H54 (cell line): Measurements from ENCODE around the gene IFNB1.

Experiments
- DNase-seq: peaks from one replicate; pipeline ENCODE4 v3.0.0; 2011; ENCODE audit warnings: low spot score, mixed read lengths; ENCODE audit not compliant: insufficient read length
- FAIRE-seq: peaks from 3 replicates; lab custom pipeline; 2011; peaks lifted over from hg19 to GRCh38; lab: Jason Lieb, UNC
- POLR2A ChIP-seq: IDR thresholded peaks from 2 replicates; pipeline ENCODE4 v1.6.1; 2011; ENCODE audit warnings: low read depth, mild to moderate bottlenecking, low read length

IFNB1 gene

DNA sequence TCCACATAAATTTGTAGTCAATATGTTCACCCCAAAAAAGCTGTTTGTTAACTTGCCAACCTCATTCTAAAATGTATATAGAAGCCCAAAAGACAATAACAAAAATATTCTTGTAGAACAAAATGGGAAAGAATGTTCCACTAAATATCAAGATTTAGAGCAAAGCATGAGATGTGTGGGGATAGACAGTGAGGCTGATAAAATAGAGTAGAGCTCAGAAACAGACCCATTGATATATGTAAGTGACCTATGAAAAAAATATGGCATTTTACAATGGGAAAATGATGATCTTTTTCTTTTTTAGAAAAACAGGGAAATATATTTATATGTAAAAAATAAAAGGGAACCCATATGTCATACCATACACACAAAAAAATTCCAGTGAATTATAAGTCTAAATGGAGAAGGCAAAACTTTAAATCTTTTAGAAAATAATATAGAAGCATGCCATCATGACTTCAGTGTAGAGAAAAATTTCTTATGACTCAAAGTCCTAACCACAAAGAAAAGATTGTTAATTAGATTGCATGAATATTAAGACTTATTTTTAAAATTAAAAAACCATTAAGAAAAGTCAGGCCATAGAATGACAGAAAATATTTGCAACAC, 6.6 kb upstream of the IFNB1 start:
- DNase-seq = no peak
- TF ChIP-seq POLR2A = no peak
- no peak for FAIRE-seq

- FAIRE-seq (no peak), DNase-seq (no peak)
- TF ChIP-seq POLR2A = no peak
Observed at GRCh38 chr9:21082671-21083070, 4.9 kb upstream of the IFNB1 start.

GRCh38 chr9:21081999-21082398, 4.3 kb upstream of the IFNB1 start:
- DNase-seq = no peak
- FAIRE-seq = no peak
- TF ChIP-seq POLR2A = no peak

DNA sequence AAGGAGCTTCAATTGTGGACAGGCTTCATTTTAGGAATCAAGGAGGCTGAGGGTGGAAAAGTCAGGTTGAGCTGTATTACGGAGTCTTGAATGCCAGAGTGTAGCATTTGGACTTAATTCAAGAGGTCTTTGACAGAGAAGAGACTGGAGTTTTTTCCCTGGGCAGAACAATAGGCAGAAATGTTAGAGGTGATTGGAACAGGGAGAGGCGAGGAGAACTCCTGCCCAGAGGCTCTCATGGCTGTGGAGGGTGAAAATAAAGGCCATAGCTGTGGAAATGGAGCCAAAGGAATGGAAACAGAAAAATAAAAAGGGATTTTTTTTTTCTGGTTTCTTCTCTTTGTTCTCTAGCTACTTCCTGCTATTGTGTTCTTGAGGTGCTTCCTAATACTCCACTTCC, 3.7 kb upstream of the IFNB1 start:
- no peak for TF ChIP-seq POLR2A
- FAIRE-seq = no peak
- DNase-seq = no peak

DNA sequence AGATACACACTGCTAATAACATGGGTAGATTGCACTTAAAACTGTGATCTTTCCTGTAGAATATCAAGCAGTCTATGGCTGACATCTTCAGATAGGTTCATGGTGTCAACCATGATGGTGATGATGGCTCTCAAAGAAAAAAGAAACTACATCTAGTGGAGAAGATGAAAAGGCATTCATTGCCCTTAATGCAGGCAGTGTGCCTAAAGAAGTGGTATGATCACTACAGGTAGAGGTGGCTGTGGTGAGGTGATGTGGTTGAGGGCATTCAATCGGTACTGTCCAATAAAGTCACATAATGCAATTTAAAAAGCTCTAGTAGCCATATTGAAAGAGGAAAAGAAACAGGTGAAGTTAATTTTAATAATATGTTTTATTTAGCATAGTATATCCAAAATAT, 3.1 kb upstream of the IFNB1 start:
- DNase-seq = no peak
- TF ChIP-seq POLR2A = no peak
- no peak for FAIRE-seq

DNA sequence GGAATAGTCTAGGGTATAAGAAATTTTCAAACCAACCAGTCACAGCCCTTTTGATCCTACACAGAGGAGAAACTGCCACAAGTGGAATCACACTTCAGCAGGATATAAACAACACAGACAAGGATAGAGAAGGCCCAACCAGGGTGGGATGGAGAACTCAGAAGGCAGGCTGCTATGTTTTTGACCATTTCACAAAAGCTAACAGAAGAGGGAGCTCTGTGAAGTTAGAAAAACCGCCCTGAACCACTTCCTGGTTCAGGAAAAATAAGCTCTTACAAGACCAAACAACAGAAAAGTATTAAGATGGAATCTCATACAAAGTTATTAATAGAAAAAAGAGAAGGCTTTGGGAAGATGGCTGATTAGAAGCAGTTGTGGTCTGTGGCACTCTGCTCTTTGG, 960 bp upstream of the IFNB1 start:
- TF ChIP-seq POLR2A = no peak
- DNase-seq (no peak), FAIRE-seq (no peak)

DNA sequence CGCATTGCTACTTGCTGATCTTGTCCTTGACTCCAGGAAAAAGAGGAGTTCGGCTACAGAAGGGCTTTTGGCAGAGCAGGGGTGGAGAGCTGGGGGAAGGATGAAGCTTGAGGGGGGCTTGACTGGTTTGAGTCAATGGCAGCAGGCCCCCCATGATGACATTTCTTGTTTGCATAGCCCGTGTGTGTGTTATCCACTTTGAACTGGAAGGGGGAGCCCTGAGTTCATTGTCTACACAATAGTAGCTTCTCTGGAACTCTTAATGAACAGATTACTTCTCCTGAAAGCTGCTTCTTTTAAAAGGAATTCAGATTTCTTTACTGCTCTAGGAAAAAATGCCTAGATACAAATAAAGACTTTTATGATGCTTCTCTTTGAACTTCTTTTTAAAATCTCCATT, 2.3 kb downstream of the IFNB1 start:
- DNase-seq (no peak), FAIRE-seq (no peak)
- no peak for TF ChIP-seq POLR2A

- FAIRE-seq (peak; percentile 75), DNase-seq (no peak)
- TF ChIP-seq POLR2A = no peak
Observed at GRCh38 chr9:21070906-21071305, 6.8 kb downstream of the IFNB1 start.

DNA sequence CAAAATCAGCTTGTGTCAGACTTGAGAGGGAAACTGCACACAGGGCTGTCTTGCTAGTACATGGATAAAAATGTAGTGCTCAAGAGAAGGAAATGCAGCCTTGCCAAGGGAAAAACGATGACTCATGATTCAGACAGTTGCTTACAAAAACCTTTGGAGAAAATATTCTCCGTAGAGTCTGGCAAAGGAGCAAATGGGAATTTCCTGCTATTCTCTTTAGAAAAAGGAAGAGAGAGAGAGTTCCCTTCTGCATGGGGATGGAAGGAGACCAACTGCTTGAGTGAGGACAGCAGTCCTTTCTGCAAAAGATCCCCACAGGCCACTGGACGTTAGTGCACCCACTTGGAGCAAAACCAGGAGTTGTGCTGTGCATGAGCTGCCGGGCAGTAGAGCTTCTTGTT, 7.6 kb downstream of the IFNB1 start:
- DNase-seq (peak; percentile 30), FAIRE-seq (peak; percentile 99)
- no peak for TF ChIP-seq POLR2A

GRCh38 chr9:21060919-21061561, 16.7 kb downstream of the IFNB1 start:
- no peak for TF ChIP-seq POLR2A
- FAIRE-seq = no peak
- no peak for DNase-seq

GRCh38 chr9:21056931-21057330, 20.8 kb downstream of the IFNB1 start:
- FAIRE-seq (no peak), DNase-seq (no peak)
- TF ChIP-seq POLR2A = no peak

DNA sequence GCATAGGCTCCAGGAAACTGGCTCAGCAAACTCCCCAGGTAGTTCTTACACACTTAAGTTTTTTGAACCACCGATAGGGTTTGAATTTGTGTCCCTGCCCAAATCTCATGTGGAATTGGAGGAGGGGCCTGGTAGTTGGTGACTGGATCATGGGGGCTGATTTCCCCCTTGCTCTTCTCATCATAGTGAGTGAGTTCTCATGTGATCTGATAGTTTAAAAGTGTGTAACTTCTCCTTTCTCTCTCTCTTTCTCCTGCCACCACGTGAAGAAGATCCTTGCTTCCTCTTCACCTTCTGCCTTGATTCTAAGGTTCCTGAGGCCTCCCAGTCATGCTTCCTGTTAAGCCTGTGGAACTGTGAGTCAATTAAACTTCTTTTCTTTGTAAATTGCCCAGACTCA, 23.9 kb downstream of the IFNB1 start:
- FAIRE-seq = no peak
- DNase-seq = no peak
- TF ChIP-seq POLR2A = no peak

DNA sequence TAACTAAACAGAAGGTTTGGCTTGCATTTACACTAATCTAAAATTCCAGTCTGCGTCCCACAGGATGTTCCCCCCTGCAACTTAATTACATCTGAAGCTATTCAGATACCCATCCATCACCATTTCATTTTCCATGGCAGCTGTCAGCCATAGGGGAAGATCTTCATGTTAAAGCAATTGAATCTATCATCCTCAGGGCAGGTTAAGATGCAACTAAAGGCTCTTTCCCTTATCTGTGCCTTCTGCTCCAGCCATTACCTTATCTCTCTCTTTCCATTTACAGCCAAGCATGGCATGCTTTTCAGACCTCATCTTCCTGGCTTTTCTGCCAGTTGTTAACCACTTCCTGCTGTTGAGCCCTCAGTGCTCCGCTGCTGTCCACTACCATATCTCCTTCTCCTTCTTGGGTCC, 30.5 kb downstream of the IFNB1 start:
- no peak for FAIRE-seq
- no peak for DNase-seq

GRCh38 chr9:21043841-21044240, 33.9 kb downstream of the IFNB1 start:
- TF ChIP-seq POLR2A = no peak
- no peak for DNase-seq
- FAIRE-seq = peak; percentile 70

More for the DNA sequence above, 30.5 kb downstream of the IFNB1 start:
- no peak for TF ChIP-seq POLR2A

- TF ChIP-seq POLR2A = no peak
- DNase-seq = no peak
- FAIRE-seq = no peak
Observed at GRCh38 chr9:21042466-21042865, 35.3 kb downstream of the IFNB1 start.
